WTC11 (cell line): Measurements from ENCODE around the gene MAT2A.

Experiments
- ATF1 ChIP-seq: sonication (generic); formaldehyde crosslinking; IDR thresholded peaks from 2 replicates; pipeline ENCODE4 v1.8.1; 2023; ENCODE audit warnings: mild to moderate bottlenecking, moderate library complexity, missing genetic modification reagents
- CBFB ChIP-seq: sonication (generic); formaldehyde crosslinking; IDR thresholded peaks from 2 replicates; pipeline ENCODE4 v1.8.1; 2022; ENCODE audit warnings: mild to moderate bottlenecking, low read depth, missing genetic modification reagents
- CTCF ChIP-seq: fragments of 200-600 bp; IDR thresholded peaks from 2 replicates; pipeline ENCODE4 v1.8.0; 2022; ENCODE audit warnings: antibody characterized with exemption
- ETV6 ChIP-seq: sonication (generic); formaldehyde crosslinking; IDR thresholded peaks from 2 replicates; pipeline ENCODE4 v1.8.1; 2022; ENCODE audit warnings: mild to moderate bottlenecking, missing genetic modification reagents
- JUN ChIP-seq: sonication (generic); formaldehyde crosslinking; IDR thresholded peaks from 2 replicates; pipeline ENCODE4 v1.8.0; 2023; ENCODE audit warnings: mild to moderate bottlenecking, missing genetic modification reagents
- MAX ChIP-seq: sonication (generic); formaldehyde crosslinking; IDR thresholded peaks from 2 replicates; pipeline ENCODE4 v1.8.0; 2022; ENCODE audit warnings: mild to moderate bottlenecking, missing genetic modification reagents
- PREB ChIP-seq: sonication (generic); formaldehyde crosslinking; IDR thresholded peaks from 2 replicates; pipeline ENCODE4 v1.8.1; 2022; ENCODE audit warnings: mild to moderate bottlenecking, missing genetic modification reagents, moderate library complexity, borderline replicate concordance
- SMAD3 ChIP-seq: sonication (generic); formaldehyde crosslinking; IDR thresholded peaks from 2 replicates; pipeline ENCODE4 v1.8.0; 2022; ENCODE audit warnings: missing genetic modification reagents, mild to moderate bottlenecking, borderline replicate concordance
- SMAD4 ChIP-seq: sonication (generic); formaldehyde crosslinking; IDR thresholded peaks from 2 replicates; pipeline ENCODE4 v1.8.0; 2022; ENCODE audit warnings: mild to moderate bottlenecking, missing genetic modification reagents
- USF2 ChIP-seq: sonication (generic); formaldehyde crosslinking; IDR thresholded peaks from 2 replicates; pipeline ENCODE4 v1.8.1; 2023; ENCODE audit warnings: mild to moderate bottlenecking, missing genetic modification reagents, moderate library complexity
- ZBTB43 ChIP-seq: sonication (generic); formaldehyde crosslinking; IDR thresholded peaks from 2 replicates; pipeline ENCODE4 v1.8.1; 2023; ENCODE audit warnings: mild to moderate bottlenecking, missing genetic modification reagents

- TF ChIP-seq SMAD4 (CRISPR knock-in tag) = no peak
- TF ChIP-seq CTCF = no peak
- no peak for TF ChIP-seq ATF1
- no peak for TF ChIP-seq ZBTB43 (CRISPR knock-in tag)
- TF ChIP-seq MAX = no peak
- no peak for TF ChIP-seq JUN
- no peak for TF ChIP-seq CBFB (CRISPR knock-in tag)
- no peak for TF ChIP-seq USF2
- no peak for TF ChIP-seq SMAD3 (CRISPR knock-in tag)
- no peak for TF ChIP-seq PREB
- TF ChIP-seq ETV6 (CRISPR knock-in tag) = no peak
Observed at GRCh38 chr2:85564144-85564563, 25.2 kb downstream of the MAT2A start.
